ENCODE results near the gene MAPK8. TPM values are rescaled to one million over a fixed set of nuclear protein-coding genes. Genes with fewer than 3 reads are reported as not detected.

Gene MAPK8
- polyA plus RNA-seq, 2 of the 4 experiments (the other 2 are of a cell fraction) = 29.6 to 71.4 TPM

- no peak for DNase-seq (ENCODE audit: low read depth in 1 of 2, low spot score in 1 of 2)
- POLR2A ChIA-PET = no interaction called here
- no peak for FAIRE-seq
- Histone ChIP-seq H3K9me3 (no peaks in the 10 kb centered on the region), H3K4me2 (no peak overlapping the region), H3K27ac (no peak overlapping the region), H3K4me3 (no peak overlapping the region), H3K4me1 (no peaks in the 10 kb centered on the region)
- no peak for TF ChIP-seq CBX2 (IDR thresholded peaks at IDR 0.05; ENCODE audit: borderline replicate concordance, low read depth)
- TF ChIP-seq ZNF302 (CRISPR knock-in tag; IDR thresholded peaks at IDR 0.05) = no peak
- TF ChIP-seq JUNB (IDR thresholded peaks at IDR 0.05) = no peak
- no peak for TF ChIP-seq E2F6 (IDR thresholded peaks at IDR 0.05; ENCODE audit: borderline replicate concordance, low read depth)
- TF ChIP-seq ZSCAN20 (CRISPR knock-in tag; IDR thresholded peaks at IDR 0.05) = no peak
- TF ChIP-seq RARB (CRISPR knock-in tag; IDR thresholded peaks at IDR 0.05) = no peak
- no peak for TF ChIP-seq HDAC2 (IDR thresholded peaks at IDR 0.05)
- TF ChIP-seq BHLHE40 (IDR thresholded peaks at IDR 0.05; ENCODE audit: low read depth, low read length) = no peak
- TF ChIP-seq PBX3 (IDR thresholded peaks at IDR 0.05) = no peak
- no peak for TF ChIP-seq EHF (CRISPR knock-in tag; IDR thresholded peaks at IDR 0.05)
- TF ChIP-seq PHF8 (IDR thresholded peaks at IDR 0.05; ENCODE audit: borderline replicate concordance, low read depth) = no peak
- no peak for TF ChIP-seq FOXS1 (CRISPR knock-in tag; IDR thresholded peaks at IDR 0.05)
- TF ChIP-seq HMGXB4 (CRISPR knock-in tag; IDR thresholded peaks at IDR 0.05; ENCODE audit: borderline replicate concordance) = no peak
- no peak for TF ChIP-seq ZC3H11A (IDR thresholded peaks at IDR 0.05)
- no peak for TF ChIP-seq EP300 (IDR thresholded peaks at IDR 0.05)
- TF ChIP-seq ZFP36 (IDR thresholded peaks at IDR 0.05; ENCODE audit: borderline replicate concordance, partially characterized antibody) = no peak
- TF ChIP-seq HES2 (IDR thresholded peaks at IDR 0.05) = no peak
- no peak for TF ChIP-seq EHMT2 (IDR thresholded peaks at IDR 0.05; ENCODE audit: low read depth)
- ATAC-seq = no peak
- CTCF ChIA-PET = no interaction called here
- 89% methylated on average over 15 of the region's 43 CpGs for WGBS (ENCODE audit: missing lambda C conversion rate)
Measured at GRCh38 chr10:48450741-48451466, 144.4 kb downstream of the MAPK8 start.

GRCh38 chr10:48451969-48452878 lies 145.7 kb downstream of the MAPK8 start:
- FAIRE-seq = no peak
- H3K27ac ChIP-seq = no peak overlapping the region
- ATAC-seq = no peak
- H3K4me2 ChIP-seq = no peak overlapping the region
- H3K4me1 ChIP-seq = no peaks in the 10 kb centered on the region
- CTCF ChIA-PET = interaction anchor here (1.1 kb wide), 1 partner anchor 71 kb away, joined by 3 read pairs; no protein-coding TSS in a partner anchor
- DNase-seq (ENCODE audit: low read depth in 1 of 2, low spot score in 1 of 2) = no peak
- H3K4me3 ChIP-seq = no peak overlapping the region
- POLR2A ChIA-PET = no interaction called here
- TF ChIP-seq BHLHE40 (IDR thresholded peaks at IDR 0.05; ENCODE audit: low read depth, low read length) (no peak), CHD2 (IDR thresholded peaks at IDR 0.05; ENCODE audit: low read length, partially characterized antibody) (no peak), JUNB (IDR thresholded peaks at IDR 0.05) (no peak), EP300 (IDR thresholded peaks at IDR 0.05) (no peak), JUN (IDR thresholded peaks at IDR 0.05) (no peak), EHMT2 (IDR thresholded peaks at IDR 0.05; ENCODE audit: low read depth) (no peak), PHF8 (IDR thresholded peaks at IDR 0.05; ENCODE audit: borderline replicate concordance, low read depth) (no peak), CTCF (IDR thresholded peaks at IDR 0.05) (no peak), NFE2L2 (conservative IDR thresholded peaks at IDR 0.05; ENCODE audit: low read length) (no peak), ZNF302 (CRISPR knock-in tag; IDR thresholded peaks at IDR 0.05) (no peak), USF2 (IDR thresholded peaks at IDR 0.05) (no peak), NPAS2 (CRISPR knock-in tag; IDR thresholded peaks at IDR 0.05; ENCODE audit: borderline replicate concordance) (no peak), ATOH8 (CRISPR knock-in tag; IDR thresholded peaks at IDR 0.05; ENCODE audit: low read depth) (no peak), CHD4 (IDR thresholded peaks at IDR 0.05; ENCODE audit: borderline replicate concordance) (no peak)
- H3K9me3 ChIP-seq = no peaks in the 10 kb centered on the region
- 86% methylated on average over 14 of the region's 15 CpGs for WGBS (ENCODE audit: missing lambda C conversion rate)

All from A549 (cell line).